A549 (cell line): Measurements from ENCODE around the gene NGB. TPM values are rescaled to one million over a fixed set of nuclear protein-coding genes. Genes with fewer than 3 reads are reported as not detected.

Experiments used
- ATAC-seq, 2 experiments: fragments of 200-7000 bp in 1 of 2; fragments of >200 bp in 1 of 2; cut with Nextera tagmentation in 1 of 2; cut with Tn5 transposase in 1 of 2; 3 replicates each; pipeline versions ENCODE4 v1.8.0 to v1.9.1; 2018 to 2020; ENCODE audit warnings: mild to moderate bottlenecking in 1 of 2, moderate library complexity in 1 of 2
- CTCF ChIA-PET: fragments of 300-600 bp; sonication (Branson Sonifier 250); formaldehyde crosslinking; extraction: SDS; loops from one replicate; lab custom pipeline; 2021; ENCODE audit warnings: antibody characterized with exemption, inconsistent platforms; lab: Yijun Ruan, JAX
- POLR2A ChIA-PET: fragments of 350-600 bp; formaldehyde crosslinking; extraction: SDS; loops from one replicate; lab custom pipeline; 2021; ENCODE audit warnings: antibody characterized with exemption, inconsistent platforms; lab: Yijun Ruan, JAX
- DNase-seq, 2 experiments: peaks; one replicate each; pipeline versions ENCODE4 v3.0.0 to v3.0.0-alpha.2; 2011 to 2016; ENCODE audit warnings: low read depth in 1 of 2, low spot score in 1 of 2
- FAIRE-seq: peaks from 2 replicates; lab custom pipeline; 2011; peaks lifted over from hg19 to GRCh38; lab: Jason Lieb, UNC
- H3K27ac ChIP-seq, 2 experiments: fragments of >200 bp; sonication (Bioruptor Twin); formaldehyde crosslinking; 3 replicates each; pipeline ENCODE4 v1.5.1; 2016 to 2017
- H3K4me1 ChIP-seq: fragments of >200 bp; sonication (Bioruptor Twin); formaldehyde crosslinking; 3 replicates; pipeline ENCODE4 v1.6.1; 2016
- H3K4me2 ChIP-seq: fragments of >200 bp; sonication (Bioruptor Twin); formaldehyde crosslinking; 3 replicates; pipeline ENCODE4 v1.6.1; 2016
- H3K4me3 ChIP-seq: fragments of >200 bp; sonication (Bioruptor Twin); formaldehyde crosslinking; 3 replicates; pipeline ENCODE4 v1.5.1; 2016
- H3K9me3 ChIP-seq: fragments of >200 bp; sonication (Bioruptor Twin); formaldehyde crosslinking; 3 replicates; pipeline ENCODE4 v1.6.1; 2016
- BHLHE40 ChIP-seq: IDR thresholded peaks from 2 replicates; pipeline ENCODE4 v1.6.1; 2012; ENCODE audit warnings: low read depth, low read length, inconsistent platforms
- CEBPB ChIP-seq, 2 experiments: fragments of >200 bp in 1 of 2; sonication (Bioruptor Twin) in 1 of 2; formaldehyde crosslinking in 1 of 2; IDR thresholded peaks; 2 replicates each; pipeline ENCODE4 v1.6.1; 2012 to 2016
- EHMT2 ChIP-seq: fragments of 200-600 bp; sonication (generic); IDR thresholded peaks from 2 replicates; pipeline ENCODE4 v1.6.1; 2016; ENCODE audit warnings: antibody characterized with exemption, low read depth, mild to moderate bottlenecking, moderate library complexity
- ESRRA ChIP-seq: fragments of 150-350 bp; IDR thresholded peaks from 2 replicates; pipeline ENCODE4 v1.6.1; 2014; ENCODE audit warnings: mild to moderate bottlenecking, low read length, borderline replicate concordance
- GATA3 ChIP-seq: IDR thresholded peaks from 2 replicates; pipeline ENCODE4 v1.6.1; 2012; ENCODE audit warnings: borderline replicate concordance
- HOXB5 ChIP-seq: fragments of 250-450 bp; sonication (Bioruptor Pico); IDR thresholded peaks from 2 replicates; pipeline ENCODE4 v1.5.0; 2020; ENCODE audit warnings: mild to moderate bottlenecking, moderate library complexity
- MYC ChIP-seq: IDR thresholded peaks from 2 replicates; pipeline ENCODE4 v1.6.1; 2012; ENCODE audit warnings: mild to moderate bottlenecking, inconsistent platforms, low read length, improper control_type of control experiment, borderline replicate concordance
- NFE2L2 ChIP-seq: fragments of 150-350 bp; conservative IDR thresholded peaks from 2 replicates; pipeline ENCODE4 v1.6.1; 2014; ENCODE audit warnings: low read length
- NPAS2 ChIP-seq: fragments of 250-450 bp; sonication (Bioruptor Pico); IDR thresholded peaks from 2 replicates; pipeline ENCODE4 v1.8.0; 2022; ENCODE audit warnings: mild to moderate bottlenecking, moderate library complexity, borderline replicate concordance
- NR3C1 ChIP-seq: fragments of >200 bp; sonication (Bioruptor Twin); formaldehyde crosslinking; IDR thresholded peaks from 3 replicates; pipeline ENCODE4 v1.6.1; 2017
- POLR2AphosphoS2 ChIP-seq: conservative IDR thresholded peaks from 2 replicates; pipeline ENCODE4 v1.6.1; 2012; ENCODE audit warnings: low read length, improper control_type of control experiment, inconsistent platforms
- RCOR1 ChIP-seq: fragments of 150-350 bp; IDR thresholded peaks from 2 replicates; pipeline ENCODE4 v1.6.1; 2014; ENCODE audit warnings: antibody characterized with exemption, low read length, low read depth
- RFX5 ChIP-seq: fragments of 450-650 bp; IDR thresholded peaks from 2 replicates; pipeline ENCODE4 v1.7.1; 2014; ENCODE audit warnings: antibody characterized with exemption, mild to moderate bottlenecking, moderate library complexity
- SREBF2 ChIP-seq: fragments of 450-650 bp; IDR thresholded peaks from 2 replicates; pipeline ENCODE4 v1.6.1; 2014; ENCODE audit warnings: mild to moderate bottlenecking, moderate library complexity
- TFCP2L1 ChIP-seq: fragments of 250-450 bp; sonication (Bioruptor Pico); IDR thresholded peaks from 2 replicates; pipeline ENCODE4 v1.5.0; 2021; ENCODE audit warnings: mild to moderate bottlenecking
- TP53 ChIP-seq: fragments of 250-450 bp; sonication (Bioruptor Pico); IDR thresholded peaks from 2 replicates; pipeline ENCODE4 v1.5.0; 2021; ENCODE audit warnings: mild to moderate bottlenecking, moderate library complexity
- ZFP36 ChIP-seq: fragments of 450-650 bp; IDR thresholded peaks from 2 replicates; pipeline ENCODE4 v1.6.1; 2014; ENCODE audit warnings: borderline replicate concordance; ENCODE audit not compliant: partially characterized antibody
- ZNF302 ChIP-seq: fragments of 250-450 bp; sonication (Bioruptor Pico); IDR thresholded peaks from 2 replicates; pipeline ENCODE4 v1.9.0; 2021; ENCODE audit warnings: inconsistent platforms, mild to moderate bottlenecking, moderate library complexity
- WGBS: methylation state at CpG from one replicate; pipeline ENCODE4 v1.1.6; 2017; ENCODE audit errors: missing lambda C conversion rate; 5-methylcytosine and 5-hydroxymethylcytosine counted together
- polyA plus RNA-seq, 4 experiments: library from polyadenylated mRNA; depleted of rRNA in 3 of 4; stranded (reverse); fragments of >200 nt; fragmentation: RNase III in 1 of 4; extraction: RNeasy Plus Mini Kit Qiagen cat#74134 plus additional on column Dnase treatment in 1 of 4; gene quantifications; 2 replicates in 3 of 4; 3 replicates in 1 of 4; pipeline ENCODE4 v1.2.3, GENCODE V29; 2011 to 2017
- TF ChIP-seq, protein P1 (sequence below): fragments of 250-450 bp; sonication (Bioruptor Pico); IDR thresholded peaks from 2 replicates; pipeline ENCODE4 v1.5.0; 2020; ENCODE audit warnings: low read depth, mild to moderate bottlenecking, moderate library complexity
- TF ChIP-seq, protein P2 (sequence below): IDR thresholded peaks from 2 replicates; pipeline ENCODE4 v1.6.1; 2012; ENCODE audit warnings: low read depth, borderline replicate concordance
- TF ChIP-seq, protein P3 (sequence below): fragments of >200 bp; sonication (Bioruptor Twin); formaldehyde crosslinking; IDR thresholded peaks from 2 replicates; pipeline ENCODE4 v1.6.1; 2016
- TF ChIP-seq, protein P4 (sequence below): IDR thresholded peaks from 2 replicates; pipeline ENCODE4 v1.6.1; 2012
- TF ChIP-seq, protein P5 (sequence below): IDR thresholded peaks from 2 replicates; pipeline ENCODE4 v1.6.1; 2012
- TF ChIP-seq, protein P6 (sequence below): fragments of 200-600 bp; sonication (generic); IDR thresholded peaks from 2 replicates; pipeline ENCODE4 v1.6.1; 2016; ENCODE audit warnings: antibody characterized with exemption, mild to moderate bottlenecking, moderate library complexity

The NGB gene
- polyA plus RNA-seq, 2 of the 4 experiments (the other 2 are of a cell fraction): not detected

DNA sequence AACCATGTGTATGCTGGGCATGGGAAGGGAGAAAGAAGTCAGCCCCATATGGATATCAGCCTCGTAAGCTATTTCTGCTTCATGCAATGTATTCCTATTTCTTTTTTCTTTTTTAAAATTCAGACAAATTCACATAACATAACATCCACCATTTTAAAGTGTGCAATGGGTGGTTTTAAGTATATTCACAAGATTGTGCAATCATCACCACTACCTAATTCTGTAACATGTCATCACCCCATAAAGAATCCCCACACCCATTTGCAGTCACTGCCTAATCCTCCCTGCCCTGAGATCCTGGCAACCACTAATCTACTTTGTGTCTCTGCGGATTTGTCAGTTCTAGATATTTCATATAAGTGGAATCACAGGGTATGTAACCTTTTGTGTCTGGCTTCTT, 40.2 kb upstream of the NGB start:
- ATAC-seq (no peak), FAIRE-seq (no peak), DNase-seq (no peak)
- no peak overlapping the region for H3K27ac ChIP-seq
- no peak for TF ChIP-seq RFX5
- peak; percentile 36 to 55; a peak in 2 of 4 replicates for TF ChIP-seq CEBPB (IDR thresholded peaks at IDR 0.05)
- H3K4me1 ChIP-seq: peaks cover 62% of the 10 kb centered on the region
- ChIA-PET POLR2A (no interaction called here), CTCF (interaction anchor here (11.3 kb wide), 1 partner anchor 13 kb away, joined by 622 read pairs; no protein-coding TSS in a partner anchor)
- H3K4me3 ChIP-seq: no peak overlapping the region
- H3K4me2 ChIP-seq: no peak overlapping the region
- 95% methylated on average over 2 of the region's 2 CpGs for WGBS
- no peaks in the 10 kb centered on the region for H3K9me3 ChIP-seq

DNA sequence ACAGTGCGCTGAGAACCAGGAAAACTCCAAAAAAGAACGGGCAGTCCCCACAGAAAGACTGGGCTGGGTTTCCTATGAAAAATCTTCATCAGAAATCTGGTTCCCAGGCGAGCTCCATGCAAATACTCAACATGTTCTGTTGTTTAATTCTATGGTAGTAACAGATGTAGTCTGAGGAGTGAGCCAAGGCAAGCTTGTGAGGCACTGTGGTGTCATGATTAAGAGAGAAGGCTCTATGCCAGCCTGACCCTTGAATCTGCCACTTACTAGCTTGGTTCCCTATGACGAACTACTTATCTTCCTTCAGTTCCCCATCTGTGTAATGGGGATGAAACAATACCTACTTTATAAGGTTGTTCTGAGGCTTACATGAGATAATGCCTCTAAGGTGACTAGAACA, 39.0 kb upstream of the NGB start:
- TF ChIP-seq BHLHE40 (no peak), HOXB5 (CRISPR knock-in tag) (no peak), TP53 (CRISPR knock-in tag) (no peak), TFCP2L1 (CRISPR knock-in tag) (no peak), MYC (no peak), RCOR1 (no peak), SREBF2 (no peak), POLR2AphosphoS2 (no peak), ESRRA (no peak), NFE2L2 (no peak), EHMT2 (no peak)
- TF ChIP-seq, protein P1, sequence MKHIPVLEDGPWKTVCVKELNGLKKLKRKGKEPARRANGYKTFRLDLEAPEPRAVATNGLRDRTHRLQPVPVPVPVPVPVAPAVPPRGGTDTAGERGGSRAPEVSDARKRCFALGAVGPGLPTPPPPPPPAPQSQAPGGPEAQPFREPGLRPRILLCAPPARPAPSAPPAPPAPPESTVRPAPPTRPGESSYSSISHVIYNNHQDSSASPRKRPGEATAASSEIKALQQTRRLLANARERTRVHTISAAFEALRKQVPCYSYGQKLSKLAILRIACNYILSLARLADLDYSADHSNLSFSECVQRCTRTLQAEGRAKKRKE (CRISPR knock-in tag): no peak
- TF ChIP-seq, protein P2, sequence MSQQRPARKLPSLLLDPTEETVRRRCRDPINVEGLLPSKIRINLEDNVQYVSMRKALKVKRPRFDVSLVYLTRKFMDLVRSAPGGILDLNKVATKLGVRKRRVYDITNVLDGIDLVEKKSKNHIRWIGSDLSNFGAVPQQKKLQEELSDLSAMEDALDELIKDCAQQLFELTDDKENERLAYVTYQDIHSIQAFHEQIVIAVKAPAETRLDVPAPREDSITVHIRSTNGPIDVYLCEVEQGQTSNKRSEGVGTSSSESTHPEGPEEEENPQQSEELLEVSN: no peak
- TF ChIP-seq, protein P3, sequence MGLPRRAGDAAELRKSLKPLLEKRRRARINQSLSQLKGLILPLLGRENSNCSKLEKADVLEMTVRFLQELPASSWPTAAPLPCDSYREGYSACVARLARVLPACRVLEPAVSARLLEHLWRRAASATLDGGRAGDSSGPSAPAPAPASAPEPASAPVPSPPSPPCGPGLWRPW: no peak
- DNase-seq: no peak
- FAIRE-seq: no peak
- ChIA-PET CTCF (interaction anchor here (0.9 to 11.3 kb wide), 2 partner anchors 9 to 12 kb away, joined by 3 to 622 read pairs; no protein-coding TSS in a partner anchor), POLR2A (interaction anchor here (1.3 kb wide), 1 partner anchor 11 kb away, joined by 4 read pairs; the partner anchor contains the start of genes GSTZ1 and POMT2)
- ATAC-seq: no peak
- Histone ChIP-seq H3K4me3 (no peak overlapping the region), H3K27ac (0 out of 6 replicates have a peak overlapping the region, but pooled peaks of 1 of the 2 experiments have one; percentile 15), H3K9me3 (no peaks in the 10 kb centered on the region), H3K4me2 (no peak overlapping the region), H3K4me1 (peaks cover 62% of the 10 kb centered on the region)
- WGBS: 70% methylated on average over 4 of the region's 4 CpGs

DNA sequence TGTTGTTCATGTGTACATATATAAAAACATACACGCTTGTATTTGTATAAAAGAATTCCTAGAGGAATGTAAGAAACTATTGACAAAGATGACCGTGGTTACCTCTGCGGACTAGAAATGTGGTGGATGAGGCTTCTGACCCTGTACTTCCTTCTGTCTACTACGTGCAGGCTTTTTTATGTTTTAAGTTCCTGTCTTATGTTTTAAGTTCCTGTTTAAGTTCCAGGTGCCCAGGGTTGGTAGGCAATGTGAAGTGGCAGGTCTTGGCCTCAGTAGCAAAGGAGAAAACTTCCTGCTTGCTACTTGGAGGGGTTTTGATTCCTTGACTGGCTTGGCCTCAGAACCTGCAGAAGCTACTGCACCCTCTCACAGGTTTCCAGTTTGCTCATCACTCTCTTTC, 38.1 kb upstream of the NGB start:
- DNase-seq (no peak), FAIRE-seq (no peak), ATAC-seq (no peak)
- Histone ChIP-seq H3K4me2 (no peak overlapping the region), H3K9me3 (no peaks in the 10 kb centered on the region), H3K4me3 (no peak overlapping the region), H3K4me1 (peaks cover 62% of the 10 kb centered on the region), H3K27ac (no peak overlapping the region)
- ChIA-PET POLR2A (interaction anchor here (1.3 kb wide), 1 partner anchor 12 kb away, joined by 4 read pairs; the partner anchor contains the start of genes GSTZ1 and POMT2), CTCF (interaction anchor here (1.0 to 11.3 kb wide), 2 partner anchors 11 kb away, joined by 3 to 622 read pairs; no protein-coding TSS in a partner anchor)
- TF ChIP-seq, protein P4, sequence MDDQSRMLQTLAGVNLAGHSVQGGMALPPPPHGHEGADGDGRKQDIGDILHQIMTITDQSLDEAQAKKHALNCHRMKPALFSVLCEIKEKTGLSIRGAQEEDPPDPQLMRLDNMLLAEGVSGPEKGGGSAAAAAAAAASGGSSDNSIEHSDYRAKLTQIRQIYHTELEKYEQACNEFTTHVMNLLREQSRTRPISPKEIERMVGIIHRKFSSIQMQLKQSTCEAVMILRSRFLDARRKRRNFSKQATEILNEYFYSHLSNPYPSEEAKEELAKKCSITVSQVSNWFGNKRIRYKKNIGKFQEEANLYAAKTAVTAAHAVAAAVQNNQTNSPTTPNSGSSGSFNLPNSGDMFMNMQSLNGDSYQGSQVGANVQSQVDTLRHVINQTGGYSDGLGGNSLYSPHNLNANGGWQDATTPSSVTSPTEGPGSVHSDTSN: no peak
- TF ChIP-seq NR3C1: no peak
- TF ChIP-seq TFCP2L1 (CRISPR knock-in tag): no peak
- TF ChIP-seq, protein P5, sequence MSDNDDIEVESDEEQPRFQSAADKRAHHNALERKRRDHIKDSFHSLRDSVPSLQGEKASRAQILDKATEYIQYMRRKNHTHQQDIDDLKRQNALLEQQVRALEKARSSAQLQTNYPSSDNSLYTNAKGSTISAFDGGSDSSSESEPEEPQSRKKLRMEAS: no peak
- TF ChIP-seq HOXB5 (CRISPR knock-in tag): no peak
- TF ChIP-seq ZNF302 (CRISPR knock-in tag): no peak
- TF ChIP-seq, protein P1 (CRISPR knock-in tag): no peak
- no peak for TF ChIP-seq ESRRA
- TF ChIP-seq EHMT2: no peak
- no peak for TF ChIP-seq ZFP36
- no peak for TF ChIP-seq NPAS2 (CRISPR knock-in tag)
- TF ChIP-seq, protein P6, sequence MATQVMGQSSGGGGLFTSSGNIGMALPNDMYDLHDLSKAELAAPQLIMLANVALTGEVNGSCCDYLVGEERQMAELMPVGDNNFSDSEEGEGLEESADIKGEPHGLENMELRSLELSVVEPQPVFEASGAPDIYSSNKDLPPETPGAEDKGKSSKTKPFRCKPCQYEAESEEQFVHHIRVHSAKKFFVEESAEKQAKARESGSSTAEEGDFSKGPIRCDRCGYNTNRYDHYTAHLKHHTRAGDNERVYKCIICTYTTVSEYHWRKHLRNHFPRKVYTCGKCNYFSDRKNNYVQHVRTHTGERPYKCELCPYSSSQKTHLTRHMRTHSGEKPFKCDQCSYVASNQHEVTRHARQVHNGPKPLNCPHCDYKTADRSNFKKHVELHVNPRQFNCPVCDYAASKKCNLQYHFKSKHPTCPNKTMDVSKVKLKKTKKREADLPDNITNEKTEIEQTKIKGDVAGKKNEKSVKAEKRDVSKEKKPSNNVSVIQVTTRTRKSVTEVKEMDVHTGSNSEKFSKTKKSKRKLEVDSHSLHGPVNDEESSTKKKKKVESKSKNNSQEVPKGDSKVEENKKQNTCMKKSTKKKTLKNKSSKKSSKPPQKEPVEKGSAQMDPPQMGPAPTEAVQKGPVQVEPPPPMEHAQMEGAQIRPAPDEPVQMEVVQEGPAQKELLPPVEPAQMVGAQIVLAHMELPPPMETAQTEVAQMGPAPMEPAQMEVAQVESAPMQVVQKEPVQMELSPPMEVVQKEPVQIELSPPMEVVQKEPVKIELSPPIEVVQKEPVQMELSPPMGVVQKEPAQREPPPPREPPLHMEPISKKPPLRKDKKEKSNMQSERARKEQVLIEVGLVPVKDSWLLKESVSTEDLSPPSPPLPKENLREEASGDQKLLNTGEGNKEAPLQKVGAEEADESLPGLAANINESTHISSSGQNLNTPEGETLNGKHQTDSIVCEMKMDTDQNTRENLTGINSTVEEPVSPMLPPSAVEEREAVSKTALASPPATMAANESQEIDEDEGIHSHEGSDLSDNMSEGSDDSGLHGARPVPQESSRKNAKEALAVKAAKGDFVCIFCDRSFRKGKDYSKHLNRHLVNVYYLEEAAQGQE: no peak
- no peak for TF ChIP-seq GATA3
- TF ChIP-seq, protein P2: no peak
- WGBS: 85% methylated on average over 4 of the region's 4 CpGs
